Measurements from ENCODE around the gene PDSS1. TPM values are rescaled to one million over a fixed set of nuclear protein-coding genes. Genes with fewer than 3 reads are reported as not detected.

Gene PDSS1
- total and polyA plus RNA-seq, 9 of the 15 experiments (the other 6 are each of a cell fraction or from before 2014, with no cell fraction given), result 11.0 to 59.5 (median 45.3) TPM

- no peak for TF ChIP-seq ZNF408 (CRISPR knock-in tag; IDR thresholded peaks at IDR 0.05; ENCODE audit: low read depth)
- TF ChIP-seq FOXK1 (CRISPR knock-in tag; IDR thresholded peaks at IDR 0.05; ENCODE audit: borderline replicate concordance), result no peak
- no peak for TF ChIP-seq MXD1 (CRISPR knock-in tag; IDR thresholded peaks at IDR 0.05; ENCODE audit: borderline replicate concordance, poor library complexity, severe bottlenecking)
- TF ChIP-seq SRSF3 (IDR thresholded peaks at IDR 0.05; ENCODE audit: insufficient read depth, low read length), result no peak
- no peak for TF ChIP-seq MNT (conservative IDR thresholded peaks at IDR 0.05)
- no peak for TF ChIP-seq KDM2B (CRISPR knock-in tag; IDR thresholded peaks at IDR 0.05)
- TF ChIP-seq RNF2 (IDR thresholded peaks at IDR 0.05), result no peak
- no peak for TF ChIP-seq TSHZ1 (CRISPR knock-in tag; IDR thresholded peaks at IDR 0.05)
- TF ChIP-seq NELFE (IDR thresholded peaks at IDR 0.05; ENCODE audit: insufficient read depth, insufficient read length), result no peak
- no peaks in the 10 kb centered on the region for H3K79me2 ChIP-seq (ENCODE audit: control insufficient read depth, insufficient read depth, low read length)
- intact Hi-C loops (cut with micrococcal nuclease), result loop anchor here (5.0 to 10.0 kb wide), 3 partner anchors 112 to 626 kb away; no protein-coding TSS in a partner anchor
- no peaks in the 10 kb centered on the region for H3K4me1 ChIP-seq (replicated peaks in 1 of 2; ENCODE audit: control insufficient read depth in 2 of 2, insufficient read depth in 2 of 2, low read length in 2 of 2)
- peaks cover 92% of the 10 kb centered on the region for H3K36me3 ChIP-seq (ENCODE audit: control insufficient read depth, insufficient read depth, low read length)
- no peaks in the 10 kb centered on the region for H3K9me1 ChIP-seq (ENCODE audit: control insufficient read depth, insufficient read depth, low read length)
- FAIRE-seq (no peak), ATAC-seq (no peak), DNase-seq (ENCODE audit: extremely low read depth in 1 of 4, low spot score in 3 of 4) (no peak)
- no peak overlapping the region for H3K9ac ChIP-seq (ENCODE audit: insufficient read depth in 1 of 2, low read depth in 2 of 2, low read length in 2 of 2)
- no peaks in the 10 kb centered on the region for H4K20me1 ChIP-seq (replicated peaks; ENCODE audit: control insufficient read depth, insufficient read depth, low read length)
- CTCF ChIA-PET (ENCODE audit: low intra/inter-chr PET ratio), result interaction anchor here (1.4 kb wide), 1 partner anchor 153 kb away, joined by 4 read pairs; no protein-coding TSS in a partner anchor
- no peak overlapping the region for H2AFZ ChIP-seq (ENCODE audit: low read depth, low read length)
- POLR2A ChIA-PET, result interaction anchor here (0.6 kb wide), 1 partner anchor 9 kb away, joined by 3 read pairs; no protein-coding TSS in a partner anchor
- no peak overlapping the region for H3K27ac ChIP-seq (ENCODE audit: extremely low read depth, low read depth, low read length)
- WGBS (ENCODE audit: insufficient coverage, low coverage, missing lambda C conversion rate), result 93% methylated on average over 7 of the region's 7 CpGs
- H3K9me3 ChIP-seq (replicated peaks; ENCODE audit: control insufficient read depth, insufficient read depth, low read depth, low read length), result no peaks in the 10 kb centered on the region
- no peak overlapping the region for H3K4me3 ChIP-seq
- no peaks in the 10 kb centered on the region for H3K27me3 ChIP-seq (ENCODE audit: control insufficient read depth in 2 of 2, insufficient read depth in 2 of 2, low read length in 2 of 2)
- H3K4me2 ChIP-seq (ENCODE audit: insufficient read depth, low read length), result no peak overlapping the region
- in situ Hi-C loops (cut with MboI), result loop anchor here (5.0 kb wide), 1 partner anchor 143 kb away; no protein-coding TSS in a partner anchor
- BruUV-seq (replicated peaks), result no TSS peak
Observed at GRCh38 chr10:26728957-26729356, 31.5 kb downstream of the PDSS1 start.

Data from K562 (cell line).